Mesenchymal stem cell (in vitro differentiated cells and primary cell): Measurements from ENCODE around the gene SDC4.

ENCODE experiments used
- DNase-seq: peaks from one replicate; pipeline ENCODE4 v3.0.0-alpha.2; 2013
- H2AFZ ChIP-seq: one replicate; pipeline ENCODE4 v1.6.1; 2013; ENCODE audit warnings: low read depth, mild to moderate bottlenecking, control low read depth, inconsistent platforms, low read length, moderate library complexity
- H2AK5ac ChIP-seq: 2 replicates; pipeline ENCODE4 v1.6.1; 2013; ENCODE audit warnings: low read length, moderate library complexity, mild to moderate bottlenecking, inconsistent platforms; ENCODE audit not compliant: severe bottlenecking
- H2BK120ac ChIP-seq: one replicate; pipeline ENCODE4 v1.6.1; 2013; ENCODE audit warnings: low read depth, mild to moderate bottlenecking, inconsistent platforms, low read length, moderate library complexity
- H2BK12ac ChIP-seq, 2 experiments: one replicate each; pipeline ENCODE4 v1.6.1; 2013; ENCODE audit warnings: inconsistent platforms in 2 of 2, low read length in 2 of 2, mild to moderate bottlenecking in 2 of 2, moderate library complexity in 2 of 2, control low read depth in 1 of 2
- H2BK15ac ChIP-seq: one replicate; pipeline ENCODE4 v1.6.1; 2013; ENCODE audit warnings: mild to moderate bottlenecking, low read depth, inconsistent platforms; ENCODE audit not compliant: poor library complexity, severe bottlenecking
- H2BK5ac ChIP-seq: 2 replicates; pipeline ENCODE4 v1.6.1; 2013; ENCODE audit warnings: low read depth, mild to moderate bottlenecking, low read length, control low read depth, inconsistent platforms; ENCODE audit not compliant: poor library complexity, severe bottlenecking
- H3K14ac ChIP-seq, 2 experiments: one replicate each; pipeline ENCODE4 v1.6.1; 2013; ENCODE audit warnings: inconsistent platforms in 2 of 2, low read length in 2 of 2, control low read depth in 1 of 2, mild to moderate bottlenecking in 1 of 2, moderate library complexity in 1 of 2
- H3K18ac ChIP-seq, 2 experiments: one replicate each; pipeline ENCODE4 v1.6.1; 2013; ENCODE audit warnings: inconsistent platforms in 2 of 2, low read length in 2 of 2, control low read depth in 1 of 2, low read depth in 1 of 2, mild to moderate bottlenecking in 1 of 2
- H3K23ac ChIP-seq, 2 experiments: one replicate each; pipeline ENCODE4 v1.6.1; 2013; ENCODE audit warnings: inconsistent platforms in 2 of 2, low read length in 2 of 2, mild to moderate bottlenecking in 2 of 2, moderate library complexity in 2 of 2, control low read depth in 1 of 2
- H3K27ac ChIP-seq: 2 replicates; pipeline ENCODE4 v1.5.1; 2013; ENCODE audit warnings: mild to moderate bottlenecking, moderate library complexity, low read length, control low read depth, inconsistent platforms; ENCODE audit not compliant: poor library complexity, severe bottlenecking
- H3K27me3 ChIP-seq, 2 experiments: 2 replicates each; pipeline versions ENCODE4 v1.6.1 to v1.7.0; 2013; ENCODE audit warnings: low read length in 2 of 2, mild to moderate bottlenecking in 2 of 2, moderate library complexity in 2 of 2, control low read depth in 1 of 2, inconsistent platforms in 1 of 2; ENCODE audit not compliant: control insufficient read depth in 1 of 2, insufficient read depth in 1 of 2
- H3K36me3 ChIP-seq, 2 experiments: 2 replicates each; pipeline versions ENCODE4 v1.6.1 to v1.7.0; 2013; ENCODE audit warnings: low read length in 2 of 2, control low read depth in 1 of 2, inconsistent platforms in 1 of 2, low read depth in 1 of 2, mild to moderate bottlenecking in 1 of 2; ENCODE audit not compliant: insufficient read depth in 2 of 2, control insufficient read depth in 1 of 2
- H3K4ac ChIP-seq, 2 experiments: one replicate each; pipeline ENCODE4 v1.6.1; 2013; ENCODE audit warnings: inconsistent platforms in 2 of 2, low read length in 2 of 2, mild to moderate bottlenecking in 2 of 2, moderate library complexity in 2 of 2, control low read depth in 1 of 2, low read depth in 1 of 2
- H3K4me1 ChIP-seq: 2 replicates; pipeline ENCODE4 v1.6.1; 2013; ENCODE audit warnings: low read depth, low read length, control low read depth; ENCODE audit not compliant: control insufficient read depth, insufficient read depth
- H3K4me2 ChIP-seq: 2 replicates; pipeline ENCODE4 v1.6.1; 2013; ENCODE audit warnings: low read length, mild to moderate bottlenecking, inconsistent platforms; ENCODE audit not compliant: poor library complexity, severe bottlenecking
- H3K4me3 ChIP-seq, 2 experiments: 2 replicates each; pipeline versions ENCODE4 v1.5.1 to v1.7.0; 2013; ENCODE audit warnings: low read length in 2 of 2, mild to moderate bottlenecking in 2 of 2, control low read depth in 1 of 2, low read depth in 1 of 2; ENCODE audit not compliant: insufficient read depth in 1 of 2
- H3K79me1 ChIP-seq: replicated peaks from 2 replicates; pipeline ENCODE4 v1.6.1; 2013; ENCODE audit warnings: mild to moderate bottlenecking, control low read depth, low read length, inconsistent platforms; ENCODE audit not compliant: poor library complexity, severe bottlenecking
- H3K9ac ChIP-seq: 2 replicates; pipeline ENCODE4 v1.7.0; 2013; ENCODE audit warnings: mild to moderate bottlenecking, low read length, moderate library complexity
- H3K9me3 ChIP-seq: 2 replicates; pipeline ENCODE4 v1.7.0; 2013; ENCODE audit warnings: mild to moderate bottlenecking, low read length; ENCODE audit not compliant: control insufficient read depth
- H4K8ac ChIP-seq: one replicate; pipeline ENCODE4 v1.6.1; 2013; ENCODE audit warnings: inconsistent platforms, mild to moderate bottlenecking, low read length, moderate library complexity
- H4K91ac ChIP-seq: one replicate; pipeline ENCODE4 v1.6.1; 2013; ENCODE audit warnings: mild to moderate bottlenecking, low read length, inconsistent platforms
- WGBS: methylation state at CpG from one replicate; pipeline ENCODE4 v1.1.7; 2013; ENCODE audit warnings: mixed read lengths; 5-methylcytosine and 5-hydroxymethylcytosine counted together

Gene SDC4

DNA sequence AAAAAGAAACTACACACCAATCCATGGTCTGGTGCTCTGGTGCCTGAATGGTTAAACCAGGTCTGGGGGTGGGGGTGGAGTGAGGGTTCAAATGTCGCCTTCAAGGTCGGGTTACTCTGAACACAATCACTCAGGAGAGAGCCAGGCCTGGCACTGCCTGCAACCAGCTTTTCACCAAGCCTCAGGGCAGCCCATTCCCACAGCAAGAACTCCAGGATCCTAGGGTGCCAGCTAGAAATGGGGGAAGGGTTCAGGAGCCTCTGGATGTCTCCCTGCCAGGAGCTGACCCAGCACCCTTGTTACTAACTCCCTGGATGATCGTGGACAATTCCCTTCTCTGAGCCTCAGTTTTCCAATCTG lies 6.7 kb downstream of the SDC4 start:
- H3K18ac ChIP-seq: peak overlapping the region; percentile 60 to 94
- no peak for DNase-seq
- H3K4me3 ChIP-seq: peak overlapping the region in 1 of 2 experiments; percentile 54
- no peak overlapping the region for H2AFZ ChIP-seq
- H2BK12ac ChIP-seq: peak overlapping the region; percentile 55 to 90
- peak overlapping the region in 1 of 2 experiments; percentile 27 for H3K23ac ChIP-seq
- H4K91ac ChIP-seq: peak overlapping the region; percentile 36
- no peak overlapping the region for H3K14ac ChIP-seq
- no peaks in the 10 kb centered on the region for H3K9me3 ChIP-seq
- H3K27ac ChIP-seq: peak overlapping the region; percentile 92
- peak overlapping the region; percentile 8 for H2BK15ac ChIP-seq
- no peaks in the 10 kb centered on the region for H3K79me1 ChIP-seq
- peaks cover 72% of the 10 kb centered on the region for H3K4me1 ChIP-seq
- H2BK5ac ChIP-seq: no peak overlapping the region
- H3K27me3 ChIP-seq: no peaks in the 10 kb centered on the region
- peak overlapping the region; percentile 68 for H3K4me2 ChIP-seq
- 3% methylated on average over 2 of the region's 3 CpGs for WGBS
- peak overlapping the region; percentile 92 for H4K8ac ChIP-seq
- H3K4ac ChIP-seq: peak overlapping the region in 1 of 2 experiments; percentile 90
- peak overlapping the region; percentile 89 for H3K9ac ChIP-seq
- H3K36me3 ChIP-seq: peaks cover 22% of the 10 kb centered on the region in 2 experiments
- peak overlapping the region; percentile 57 for H2AK5ac ChIP-seq
- no peak overlapping the region for H2BK120ac ChIP-seq

DNA sequence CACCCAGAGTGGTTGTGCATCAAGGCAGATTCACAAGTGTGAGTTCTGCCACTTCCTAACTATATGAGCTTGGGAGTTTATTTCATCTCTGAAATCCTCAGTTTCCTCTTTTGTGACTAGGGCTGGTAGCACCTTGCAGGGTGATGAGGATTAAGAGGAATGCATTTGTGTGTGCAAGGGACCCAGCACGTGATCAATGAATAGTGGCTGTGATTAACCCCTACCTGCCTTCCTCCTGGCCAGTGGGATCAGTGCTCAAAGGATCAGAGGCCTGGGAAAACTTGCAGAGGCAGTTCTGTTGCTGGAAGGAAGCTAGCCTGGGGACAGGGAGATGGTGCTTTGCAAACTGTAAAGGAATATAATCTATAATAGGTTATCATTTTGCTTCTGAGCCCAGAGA lies 7.3 kb downstream of the SDC4 start:
- no peaks in the 10 kb centered on the region for H3K9me3 ChIP-seq
- no peak overlapping the region for H3K23ac ChIP-seq
- H4K8ac ChIP-seq: no peak overlapping the region
- H2BK120ac ChIP-seq: no peak overlapping the region
- H3K79me1 ChIP-seq: no peaks in the 10 kb centered on the region
- no peak overlapping the region for H3K14ac ChIP-seq
- H3K36me3 ChIP-seq: peaks cover 22% of the 10 kb centered on the region in 2 experiments
- no peak overlapping the region for H3K4me2 ChIP-seq
- H3K27ac ChIP-seq: peak overlapping the region; percentile 92
- no peak overlapping the region for H3K4me3 ChIP-seq
- H3K4ac ChIP-seq: no peak overlapping the region
- no peak overlapping the region for H2BK5ac ChIP-seq
- no peak overlapping the region for H3K18ac ChIP-seq
- no peak overlapping the region for H2BK15ac ChIP-seq
- no peak for DNase-seq
- H2AK5ac ChIP-seq: peak overlapping the region; percentile 84
- peak overlapping the region; percentile 89 for H3K9ac ChIP-seq
- no peak overlapping the region for H4K91ac ChIP-seq
- no peak overlapping the region for H2AFZ ChIP-seq
- H3K4me1 ChIP-seq: peaks cover 71% of the 10 kb centered on the region
- no peaks in the 10 kb centered on the region for H3K27me3 ChIP-seq
- 57% methylated on average over 1 of the region's 1 CpG for WGBS
- peak overlapping the region in 1 of 2 experiments; percentile 75 for H2BK12ac ChIP-seq

DNA sequence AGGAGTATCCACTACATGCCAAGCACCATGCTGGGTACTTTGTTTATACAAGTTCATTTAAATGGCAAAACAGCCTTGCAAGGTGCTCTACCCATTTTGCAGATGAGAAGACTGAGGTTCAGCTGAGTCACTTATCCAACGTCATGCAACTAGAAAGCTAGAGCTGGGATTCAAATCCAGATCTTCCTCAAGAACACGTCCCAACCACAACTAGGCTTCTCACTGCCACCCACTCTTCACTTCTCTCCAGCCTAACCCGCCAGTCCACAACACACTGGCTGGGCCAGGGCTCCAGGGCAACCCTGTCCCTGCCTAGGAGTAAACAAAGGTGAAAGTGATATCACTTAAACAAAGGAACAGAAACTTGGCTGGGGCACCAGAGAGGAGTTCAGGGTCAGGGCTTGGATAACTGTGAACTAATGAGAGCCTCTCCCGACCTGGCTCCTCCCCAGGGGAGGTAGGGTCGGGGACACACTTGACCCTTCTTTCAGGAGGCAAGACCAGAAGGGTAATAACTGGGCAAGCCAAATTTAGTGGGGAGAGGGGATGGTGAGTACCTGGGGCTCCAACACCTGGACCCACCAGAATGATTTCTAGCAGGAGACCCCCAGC lies 7.9 kb downstream of the SDC4 start:
- no peak for DNase-seq
- Histone ChIP-seq H3K4me3 (no peak overlapping the region), H4K8ac (no peak overlapping the region), H3K4me2 (no peak overlapping the region), H3K9ac (no peak overlapping the region), H3K27ac (peak overlapping the region; percentile 22), H2BK5ac (no peak overlapping the region), H3K9me3 (no peaks in the 10 kb centered on the region), H3K27me3 (no peaks in the 10 kb centered on the region), H3K79me1 (no peaks in the 10 kb centered on the region), H2AFZ (no peak overlapping the region), H2BK15ac (peak overlapping the region; percentile 58), H3K36me3 (peaks cover 27 to 29% of the 10 kb centered on the region in 2 experiments), H3K14ac (peak overlapping the region in 1 of 2 experiments; percentile 26), H3K23ac (no peak overlapping the region), H3K18ac (peak overlapping the region; percentile 63 to 69), H4K91ac (peak overlapping the region; percentile 20), H3K4me1 (peaks cover 72% of the 10 kb centered on the region), H2AK5ac (peak overlapping the region; percentile 84), H2BK120ac (no peak overlapping the region), H2BK12ac (peak overlapping the region in 1 of 2 experiments; percentile 45), H3K4ac (no peak overlapping the region)
- 81% methylated on average over 5 of the region's 5 CpGs for WGBS

DNA sequence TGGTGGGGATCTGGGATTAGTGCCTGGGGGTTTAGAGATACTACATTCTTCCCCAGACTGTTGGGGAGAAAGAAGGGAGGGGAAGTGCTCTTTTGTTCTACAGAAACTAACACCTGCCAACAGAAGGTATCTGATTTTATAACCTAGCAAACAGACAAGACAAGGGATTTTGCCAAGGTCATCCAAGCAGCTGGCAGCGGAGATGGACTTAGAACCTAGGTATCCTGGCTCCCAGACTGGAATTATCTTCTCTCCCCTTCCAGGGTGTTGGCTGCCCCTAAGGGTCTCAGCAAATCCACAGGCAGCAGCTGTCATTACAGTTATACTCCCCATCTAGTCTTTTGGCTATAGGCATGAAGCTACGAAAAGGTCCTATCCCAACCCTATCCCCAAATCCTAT lies 8.4 kb downstream of the SDC4 start:
- Histone ChIP-seq H3K4ac (no peak overlapping the region), H3K79me1 (no peaks in the 10 kb centered on the region), H3K4me3 (no peak overlapping the region), H3K23ac (no peak overlapping the region), H2AFZ (no peak overlapping the region), H4K8ac (no peak overlapping the region), H2BK15ac (no peak overlapping the region), H3K27ac (no peak overlapping the region), H3K36me3 (peaks cover 31 to 34% of the 10 kb centered on the region in 2 experiments), H3K14ac (no peak overlapping the region), H2BK120ac (no peak overlapping the region), H2BK12ac (peak overlapping the region in 1 of 2 experiments; percentile 18), H2AK5ac (peak overlapping the region; percentile 72), H2BK5ac (no peak overlapping the region), H4K91ac (no peak overlapping the region), H3K18ac (peak overlapping the region in 1 of 2 experiments; percentile 63), H3K4me2 (no peak overlapping the region), H3K9ac (no peak overlapping the region), H3K9me3 (no peaks in the 10 kb centered on the region), H3K4me1 (peaks cover 75% of the 10 kb centered on the region), H3K27me3 (no peaks in the 10 kb centered on the region)
- 100% methylated on average over 2 of the region's 2 CpGs for WGBS
- DNase-seq: no peak
